ENCODE data around the gene STIM2. TPM values are rescaled to one million over a fixed set of nuclear protein-coding genes. Genes with fewer than 3 reads are reported as not detected.
"Not testable (repeated sequence)": the region's sequence is repeated elsewhere in the genome, so short reads cannot be mapped to it uniquely, and the experiment has no call there.

The STIM2 gene
- polyA plus RNA-seq, 1 donor (not counting 4 experiments of a cell fraction or from before 2014, with no cell fraction given) = 20.7 TPM

DNA sequence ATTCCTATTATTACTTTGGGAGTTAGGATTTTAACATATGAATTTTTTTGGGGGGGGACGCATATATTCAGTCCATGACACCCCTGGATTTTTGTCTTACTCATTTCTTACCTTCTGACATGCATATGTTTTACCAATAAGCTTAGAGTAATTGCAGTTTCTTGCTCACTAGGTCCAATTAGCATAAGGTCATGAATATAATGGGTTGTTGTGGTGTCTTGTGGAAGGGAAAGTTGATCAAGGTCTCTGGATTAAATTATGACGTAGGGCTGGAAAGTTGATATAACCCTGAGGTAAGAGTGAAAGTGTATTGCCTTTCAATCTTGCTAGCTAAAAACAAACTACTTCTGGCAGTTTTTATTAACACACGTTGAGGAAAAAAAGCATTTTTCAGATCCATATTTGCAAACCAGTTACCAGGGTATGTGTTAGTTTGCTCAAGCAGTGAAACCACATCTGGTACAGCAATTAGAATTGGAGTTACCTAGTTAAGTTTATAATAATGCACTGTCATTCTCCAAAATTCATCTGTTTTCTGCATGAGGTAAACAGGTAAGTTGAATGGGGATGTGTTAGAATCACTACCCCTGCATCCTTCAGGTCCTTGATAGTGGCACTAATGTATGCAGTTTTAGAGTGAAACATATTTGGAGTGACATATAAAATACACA, 32.0 kb downstream of the STIM2 start:
- no peak for TF ChIP-seq CTCF (optimal IDR thresholded peaks at IDR 0.05 in 1 of 3, IDR thresholded peaks at IDR 0.05 in 1 of 3, conservative IDR thresholded peaks at IDR 0.05 in 1 of 3; ENCODE audit: extremely low read depth in 1 of 3, insufficient read depth in 2 of 3, low read length in 3 of 3)
- no peak for TF ChIP-seq EZH2 (IDR thresholded peaks at IDR 0.05; ENCODE audit: low read length)
- Histone ChIP-seq H3K79me2 (ENCODE audit: control insufficient read depth, insufficient read depth, low read length) (peaks cover 2% of the 10 kb centered on the region), H3K4me1 (ENCODE audit: control insufficient read depth, extremely low read depth, insufficient read depth, low read length) (peaks cover 24% of the 10 kb centered on the region), H3K4me2 (ENCODE audit: control insufficient read depth, extremely low read depth, insufficient read depth, low read depth, low read length) (no peak overlapping the region), H3K27me3 (ENCODE audit: control insufficient read depth, extremely low read depth, insufficient read depth, low read length) (no peaks in the 10 kb centered on the region), H3K9ac (ENCODE audit: control insufficient read depth, extremely low read depth, insufficient read depth, low read length) (no peak overlapping the region), H3K4me3 (ENCODE audit: control insufficient read depth in 2 of 3, extremely low read depth in 1 of 3, insufficient read depth in 2 of 3, low read depth in 1 of 3, low read length in 3 of 3) (no peak overlapping the region), H2AFZ (ENCODE audit: control insufficient read depth, low read length) (no peak overlapping the region), H3K9me3 (ENCODE audit: control insufficient read depth, low read depth, low read length) (no peaks in the 10 kb centered on the region), H4K20me1 (ENCODE audit: control insufficient read depth, extremely low read depth, insufficient read depth, low read length) (no peaks in the 10 kb centered on the region), H3K36me3 (ENCODE audit: control insufficient read depth in 2 of 2, extremely low read depth in 1 of 2, insufficient read depth in 2 of 2, low read length in 2 of 2) (no peaks in the 10 kb centered on the region), H3K9me1 (ENCODE audit: control insufficient read depth, extremely low read depth, insufficient read depth, low read length) (no peaks in the 10 kb centered on the region), H3K27ac (ENCODE audit: control insufficient read depth, insufficient read depth, low read length) (no peak overlapping the region)
- DNase-seq (ENCODE audit: low read depth, low spot score) = no peak
- no peak for FAIRE-seq
- dilution Hi-C loops (cut with MboI; ENCODE audit: extremely low pct_ligation_motif_present, low sequenced_read_pairs) = no loop called here

DNA sequence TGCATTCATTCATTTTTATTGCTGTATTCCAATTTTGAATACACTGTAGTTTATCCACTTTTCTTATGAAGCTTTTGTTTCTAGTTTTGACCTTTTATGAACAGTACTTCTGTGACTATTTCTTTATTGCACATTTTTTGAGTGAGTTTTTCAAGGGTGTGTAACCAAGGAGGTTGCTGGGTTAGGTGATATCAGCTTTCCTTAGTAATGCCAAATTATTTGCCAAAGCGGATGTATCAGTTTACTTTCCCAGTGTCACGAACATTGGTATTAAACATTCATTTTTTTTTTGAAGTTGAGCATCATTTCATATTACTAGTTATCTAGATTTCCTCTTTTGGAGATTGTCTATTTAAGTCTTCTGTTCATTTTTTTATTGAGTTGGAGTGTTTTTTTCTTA, 32.9 kb downstream of the STIM2 start:
- no peaks in the 10 kb centered on the region for H3K9me1 ChIP-seq (ENCODE audit: control insufficient read depth, extremely low read depth, insufficient read depth, low read length)
- H3K27ac ChIP-seq (ENCODE audit: control insufficient read depth, insufficient read depth, low read length) = no peak overlapping the region
- no peak overlapping the region for H2AFZ ChIP-seq (ENCODE audit: control insufficient read depth, low read length)
- no peak overlapping the region for H3K9ac ChIP-seq (ENCODE audit: control insufficient read depth, extremely low read depth, insufficient read depth, low read length)
- dilution Hi-C loops (cut with MboI; ENCODE audit: extremely low pct_ligation_motif_present, low sequenced_read_pairs) = no loop called here
- no peak overlapping the region for H3K4me3 ChIP-seq (ENCODE audit: control insufficient read depth in 2 of 3, extremely low read depth in 1 of 3, insufficient read depth in 2 of 3, low read depth in 1 of 3, low read length in 3 of 3)
- FAIRE-seq (no peak), DNase-seq (ENCODE audit: low read depth, low spot score) (no peak)
- no peak for TF ChIP-seq EZH2 (IDR thresholded peaks at IDR 0.05; ENCODE audit: low read length)
- no peak for TF ChIP-seq CTCF (optimal IDR thresholded peaks at IDR 0.05 in 1 of 3, IDR thresholded peaks at IDR 0.05 in 1 of 3, conservative IDR thresholded peaks at IDR 0.05 in 1 of 3; ENCODE audit: extremely low read depth in 1 of 3, insufficient read depth in 2 of 3, low read length in 3 of 3)
- H3K36me3 ChIP-seq (ENCODE audit: control insufficient read depth in 2 of 2, extremely low read depth in 1 of 2, insufficient read depth in 2 of 2, low read length in 2 of 2) = no peaks in the 10 kb centered on the region
- H3K27me3 ChIP-seq (ENCODE audit: control insufficient read depth, extremely low read depth, insufficient read depth, low read length) = no peaks in the 10 kb centered on the region
- H3K9me3 ChIP-seq (ENCODE audit: control insufficient read depth, low read depth, low read length) = no peaks in the 10 kb centered on the region
- peaks cover 24% of the 10 kb centered on the region for H3K4me1 ChIP-seq (ENCODE audit: control insufficient read depth, extremely low read depth, insufficient read depth, low read length)
- H4K20me1 ChIP-seq (ENCODE audit: control insufficient read depth, extremely low read depth, insufficient read depth, low read length) = no peaks in the 10 kb centered on the region
- no peak overlapping the region for H3K4me2 ChIP-seq (ENCODE audit: control insufficient read depth, extremely low read depth, insufficient read depth, low read depth, low read length)
- H3K79me2 ChIP-seq (ENCODE audit: control insufficient read depth, insufficient read depth, low read length) = peaks cover 2% of the 10 kb centered on the region

- H3K79me2 ChIP-seq (ENCODE audit: control insufficient read depth, insufficient read depth, low read length); H3K4me3 ChIP-seq (ENCODE audit: control insufficient read depth in 2 of 3, extremely low read depth in 1 of 3, insufficient read depth in 2 of 3, low read depth in 1 of 3, low read length in 3 of 3); H3K9me3 ChIP-seq (ENCODE audit: control insufficient read depth, low read depth, low read length); H3K27me3 ChIP-seq (ENCODE audit: control insufficient read depth, extremely low read depth, insufficient read depth, low read length); H3K27ac ChIP-seq (ENCODE audit: control insufficient read depth, insufficient read depth, low read length); DNase-seq (ENCODE audit: low read depth, low spot score); H3K9me1 ChIP-seq (ENCODE audit: control insufficient read depth, extremely low read depth, insufficient read depth, low read length); H2AFZ ChIP-seq (ENCODE audit: control insufficient read depth, low read length); FAIRE-seq; dilution Hi-C loops (cut with MboI; ENCODE audit: extremely low pct_ligation_motif_present, low sequenced_read_pairs); H4K20me1 ChIP-seq (ENCODE audit: control insufficient read depth, extremely low read depth, insufficient read depth, low read length); H3K36me3 ChIP-seq (ENCODE audit: control insufficient read depth in 2 of 2, extremely low read depth in 1 of 2, insufficient read depth in 2 of 2, low read length in 2 of 2); H3K9ac ChIP-seq (ENCODE audit: control insufficient read depth, extremely low read depth, insufficient read depth, low read length): not testable (repeated sequence)
- Histone ChIP-seq H3K4me1 (ENCODE audit: control insufficient read depth, extremely low read depth, insufficient read depth, low read length) (peaks cover 24% of the 10 kb centered on the region), H3K4me2 (ENCODE audit: control insufficient read depth, extremely low read depth, insufficient read depth, low read depth, low read length) (peak overlapping the region; percentile 20)
Observed at GRCh38 chr4:26894881-26895280, 34.2 kb downstream of the STIM2 start.

All from keratinocyte (primary cell).